T1000 (cell line): ENCODE results near the gene CDC7.
"Not testable (repeated sequence)": the region's sequence is repeated elsewhere in the genome, so short reads cannot be mapped to it uniquely, and the experiment has no call there.

Experiments
- DNase-seq: peaks from one replicate; lab custom pipeline; 2025; ENCODE audit warnings: mixed read lengths; lab: John Stamatoyannopoulos, UW

CDC7 gene

GRCh38 chr1:91510754-91511153 lies 10.1 kb downstream of the CDC7 start:
- no peak for DNase-seq

GRCh38 chr1:91511386-91511785 lies 10.7 kb downstream of the CDC7 start:
- DNase-seq, result no peak

GRCh38 chr1:91513160-91513559 lies 12.5 kb downstream of the CDC7 start:
- DNase-seq, result no peak

GRCh38 chr1:91513706-91514105 lies 13.1 kb downstream of the CDC7 start:
- no peak for DNase-seq

- DNase-seq, result no peak
Measured at GRCh38 chr1:91515994-91516393, 15.3 kb downstream of the CDC7 start.

- DNase-seq, result not testable (repeated sequence)
Measured at GRCh38 chr1:91516605-91517004, 16.0 kb downstream of the CDC7 start.

GRCh38 chr1:91519167-91519566 lies 18.5 kb downstream of the CDC7 start:
- DNase-seq, result not testable (repeated sequence)

- DNase-seq, result no peak
Measured at GRCh38 chr1:91520942-91521507, 20.4 kb downstream of the CDC7 start.

GRCh38 chr1:91523482-91523881 lies 22.8 kb downstream of the CDC7 start:
- no peak for DNase-seq

- DNase-seq, result no peak
Measured at GRCh38 chr1:91526496-91526895, 25.8 kb downstream of the CDC7 start.

GRCh38 chr1:91527266-91527765 lies 26.7 kb downstream of the CDC7 start:
- DNase-seq, result no peak

- no peak for DNase-seq
Measured at GRCh38 chr1:91527781-91528180, 27.1 kb downstream of the CDC7 start.

GRCh38 chr1:91529856-91530255 lies 29.2 kb downstream of the CDC7 start:
- DNase-seq, result no peak

GRCh38 chr1:91533361-91534024 lies 32.8 kb downstream of the CDC7 start:
- no peak for DNase-seq

GRCh38 chr1:91535441-91535840 lies 34.8 kb downstream of the CDC7 start:
- no peak for DNase-seq

GRCh38 chr1:91537281-91537986 lies 36.8 kb downstream of the CDC7 start:
- peak; percentile 46 for DNase-seq

GRCh38 chr1:91537987-91538304 lies 37.3 kb downstream of the CDC7 start:
- DNase-seq, result no peak

GRCh38 chr1:91540910-91541309 lies 40.3 kb downstream of the CDC7 start:
- no peak for DNase-seq

- DNase-seq, result no peak
Measured at GRCh38 chr1:91541918-91542533, 41.4 kb downstream of the CDC7 start.

- DNase-seq, result no peak
Measured at GRCh38 chr1:91545506-91546300, 45.1 kb downstream of the CDC7 start.

GRCh38 chr1:91546301-91546581 lies 45.6 kb downstream of the CDC7 start:
- no peak for DNase-seq

- DNase-seq, result no peak
Measured at GRCh38 chr1:91546876-91547275, 46.2 kb downstream of the CDC7 start.
